OCI-LY7 (cell line): ENCODE data around the gene NUP210. TPM values are rescaled to one million over a fixed set of nuclear protein-coding genes. Genes with fewer than 3 reads are reported as not detected.

Source experiments
- BruUV-seq: library from RNA; stranded (reverse); fragments of 400-500 nt; replicated peaks from 2 replicates; lab custom pipeline; 2021; lab: Mats Ljungman, UMichigan
- CTCF ChIA-PET: fragments of 300-600 bp; sonication (Branson Sonifier 250); formaldehyde crosslinking; loops from one replicate; lab custom pipeline; 2022; ENCODE audit warnings: antibody characterized with exemption; ENCODE audit not compliant: unreplicated experiment; lab: Charles Lee
- POLR2A ChIA-PET: fragments of 300-600 bp; sonication (Branson Sonifier 250); formaldehyde crosslinking; loops from one replicate; lab custom pipeline; 2022; ENCODE audit warnings: antibody characterized with exemption; lab: Charles Lee
- DNase-seq: peaks from one replicate; pipeline ENCODE4 v3.0.0-alpha.2; 2015; ENCODE audit warnings: low spot score
- H2AFZ ChIP-seq: fragments of 200-600 bp; sonication (generic), shearing (Covaris generic); 2 replicates; pipeline ENCODE4 v1.6.1; 2014; ENCODE audit warnings: mild to moderate bottlenecking, antibody characterized with exemption, low read length, moderate library complexity
- H3K27ac ChIP-seq: fragments of 200-600 bp; sonication (generic); 2 replicates; pipeline ENCODE4 v1.5.1; 2014; ENCODE audit warnings: mixed run types, low read depth, mild to moderate bottlenecking, moderate library complexity, low read length, inconsistent platforms; ENCODE audit not compliant: poor library complexity, severe bottlenecking
- H3K36me3 ChIP-seq: fragments of 200-600 bp; sonication (generic); 2 replicates; pipeline ENCODE4 v1.6.1; 2014; ENCODE audit warnings: mild to moderate bottlenecking, antibody characterized with exemption, low read length, moderate library complexity, mixed read lengths; ENCODE audit not compliant: insufficient read depth
- H3K4me1 ChIP-seq: fragments of 200-600 bp; sonication (generic); 2 replicates; pipeline ENCODE4 v1.5.1; 2014; ENCODE audit warnings: mild to moderate bottlenecking, low read length; ENCODE audit not compliant: insufficient read depth, poor library complexity, severe bottlenecking
- H3K4me2 ChIP-seq: fragments of 200-600 bp; sonication (generic); 2 replicates; pipeline ENCODE4 v1.6.1; 2014; ENCODE audit warnings: mild to moderate bottlenecking, low read length
- H3K4me3 ChIP-seq: fragments of 200-600 bp; sonication (generic); 2 replicates; pipeline ENCODE4 v1.5.1; 2014; ENCODE audit warnings: mild to moderate bottlenecking, low read depth, low read length; ENCODE audit not compliant: poor library complexity, severe bottlenecking
- H3K79me2 ChIP-seq: fragments of 200-600 bp; sonication (generic); 2 replicates; pipeline ENCODE4 v1.6.1; 2016; ENCODE audit warnings: low read depth, mild to moderate bottlenecking, low read length, moderate library complexity, mixed read lengths; ENCODE audit not compliant: insufficient read depth
- H3K9me2 ChIP-seq: fragments of 200-600 bp; sonication (generic); 2 replicates; pipeline ENCODE4 v1.6.1; 2016; ENCODE audit warnings: mild to moderate bottlenecking, low read length, mixed read lengths; ENCODE audit not compliant: insufficient read depth
- H3K9me3 ChIP-seq: fragments of 200-600 bp; sonication (generic); 2 replicates; pipeline ENCODE4 v1.6.1; 2014; ENCODE audit warnings: mild to moderate bottlenecking, mixed run types, low read length, mixed read lengths
- H4K20me1 ChIP-seq: fragments of 200-600 bp; sonication (generic); 2 replicates; pipeline ENCODE4 v1.6.1; 2014; ENCODE audit warnings: mild to moderate bottlenecking, antibody characterized with exemption, low read length, moderate library complexity, mixed read lengths; ENCODE audit not compliant: insufficient read depth
- EZH2phosphoT487 ChIP-seq: fragments of 200-600 bp; sonication (generic); IDR thresholded peaks from 2 replicates; pipeline ENCODE4 v1.6.1; 2018; ENCODE audit warnings: low read depth, borderline replicate concordance, mild to moderate bottlenecking, mixed run types, antibody characterized with exemption, low read length, moderate library complexity, mixed read lengths
- intact Hi-C: fragments of 100-400 bp; cut with micrococcal nuclease; formaldehyde crosslinking; loops from one replicate; pipeline ENCODE4 v1.10.0; 2022; ENCODE audit not compliant: unreplicated experiment
- total RNA-seq, 2 experiments: library from RNA; depleted of rRNA in 1 of 2; stranded (reverse); fragments of >200 nt in 1 of 2; shearing (Covaris generic) in 1 of 2; gene quantifications; 2 replicates each; pipeline ENCODE4 v1.2.3, GENCODE V29; 2014 to 2022
- TF ChIP-seq, protein P1 (sequence below): fragments of 200-600 bp; sonication (generic); conservative IDR thresholded peaks from 2 replicates; pipeline ENCODE4 v1.5.1; 2014; ENCODE audit warnings: mild to moderate bottlenecking, antibody characterized with exemption, low read length, moderate library complexity, mixed read lengths

NUP210 gene
- total RNA-seq, 2 experiments from 2014 or later: 195 to 232 TPM

DNA sequence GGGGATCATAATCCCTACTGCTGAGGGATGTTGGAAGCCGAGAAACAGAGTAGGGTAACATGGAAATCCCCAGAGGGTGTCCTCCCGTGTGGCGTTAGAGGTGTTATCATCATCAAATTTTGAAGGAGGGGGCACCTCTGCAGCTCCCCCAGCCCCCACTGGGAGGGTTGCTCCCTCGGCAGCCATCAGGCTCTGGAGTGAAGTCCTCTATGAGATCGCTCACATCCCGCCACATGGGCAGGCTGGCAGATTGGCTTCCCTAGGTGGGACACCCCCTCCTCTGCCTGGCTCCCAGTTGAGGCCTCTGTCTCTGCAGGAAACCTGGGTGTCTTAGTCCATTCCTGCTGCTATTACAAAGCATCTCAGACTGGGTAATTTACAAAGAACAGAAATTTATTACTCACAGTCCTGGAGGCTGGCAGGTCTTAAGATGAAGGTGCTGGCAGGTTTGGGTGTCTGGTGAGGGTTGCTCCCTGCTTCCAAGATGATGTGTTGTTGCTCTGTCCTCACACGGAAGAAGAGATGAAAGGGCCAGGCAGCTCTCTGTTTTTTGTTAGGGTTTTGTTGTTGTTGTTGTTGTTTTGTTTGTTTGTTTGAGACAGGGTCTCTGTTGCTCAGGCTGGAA lies 120.5 kb downstream of the NUP210 start:
- H3K9me3 ChIP-seq: no peaks in the 10 kb centered on the region
- CTCF ChIA-PET: no interaction called here
- BruUV-seq: no TSS peak
- no peaks in the 10 kb centered on the region for H3K9me2 ChIP-seq
- DNase-seq: no peak
- H4K20me1 ChIP-seq: no peaks in the 10 kb centered on the region
- intact Hi-C loops: loop anchor here (5.0 kb wide), 2 partner anchors 207 to 622 kb away; no protein-coding TSS in a partner anchor
- H3K36me3 ChIP-seq: no peaks in the 10 kb centered on the region
- no peak overlapping the region for H3K27ac ChIP-seq
- no peaks in the 10 kb centered on the region for H3K79me2 ChIP-seq
- no peak overlapping the region for H3K4me2 ChIP-seq
- POLR2A ChIA-PET: interaction anchor here (0.6 kb wide), 1 partner anchor 326 kb away, joined by 3 read pairs; no protein-coding TSS in a partner anchor
- no peak for TF ChIP-seq EZH2phosphoT487
- TF ChIP-seq, protein P1, sequence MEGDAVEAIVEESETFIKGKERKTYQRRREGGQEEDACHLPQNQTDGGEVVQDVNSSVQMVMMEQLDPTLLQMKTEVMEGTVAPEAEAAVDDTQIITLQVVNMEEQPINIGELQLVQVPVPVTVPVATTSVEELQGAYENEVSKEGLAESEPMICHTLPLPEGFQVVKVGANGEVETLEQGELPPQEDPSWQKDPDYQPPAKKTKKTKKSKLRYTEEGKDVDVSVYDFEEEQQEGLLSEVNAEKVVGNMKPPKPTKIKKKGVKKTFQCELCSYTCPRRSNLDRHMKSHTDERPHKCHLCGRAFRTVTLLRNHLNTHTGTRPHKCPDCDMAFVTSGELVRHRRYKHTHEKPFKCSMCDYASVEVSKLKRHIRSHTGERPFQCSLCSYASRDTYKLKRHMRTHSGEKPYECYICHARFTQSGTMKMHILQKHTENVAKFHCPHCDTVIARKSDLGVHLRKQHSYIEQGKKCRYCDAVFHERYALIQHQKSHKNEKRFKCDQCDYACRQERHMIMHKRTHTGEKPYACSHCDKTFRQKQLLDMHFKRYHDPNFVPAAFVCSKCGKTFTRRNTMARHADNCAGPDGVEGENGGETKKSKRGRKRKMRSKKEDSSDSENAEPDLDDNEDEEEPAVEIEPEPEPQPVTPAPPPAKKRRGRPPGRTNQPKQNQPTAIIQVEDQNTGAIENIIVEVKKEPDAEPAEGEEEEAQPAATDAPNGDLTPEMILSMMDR: no peak
- no peak overlapping the region for H3K4me3 ChIP-seq
- peaks cover 30% of the 10 kb centered on the region for H3K4me1 ChIP-seq
- H2AFZ ChIP-seq: no peak overlapping the region

DNA sequence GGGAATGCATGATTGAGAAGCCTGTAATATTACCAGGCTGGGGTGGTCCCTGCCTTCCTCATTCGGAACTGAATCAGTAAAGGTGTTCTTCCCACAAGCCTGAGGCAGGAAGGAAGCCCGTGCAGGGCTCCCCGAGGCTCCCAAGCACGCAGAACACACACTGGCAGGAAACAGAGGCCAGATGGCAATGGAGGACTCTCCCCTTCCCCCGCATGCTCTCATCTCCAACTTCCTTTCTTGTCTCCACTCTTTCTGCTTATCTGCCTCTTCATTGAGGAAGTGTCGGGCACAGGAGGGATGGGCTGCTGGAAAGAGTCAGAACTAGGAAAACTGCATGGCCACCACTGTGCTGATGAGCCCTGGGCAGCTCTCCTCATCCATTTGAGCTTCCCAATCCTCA lies 123.5 kb downstream of the NUP210 start:
- no peaks in the 10 kb centered on the region for H3K36me3 ChIP-seq
- H2AFZ ChIP-seq: no peak overlapping the region
- H3K9me2 ChIP-seq: no peaks in the 10 kb centered on the region
- H3K79me2 ChIP-seq: no peaks in the 10 kb centered on the region
- H3K4me2 ChIP-seq: peak overlapping the region; percentile 12; the same call in 1 of the 2 replicates
- intact Hi-C loops: no loop called here
- peak; percentile 23 for DNase-seq
- no peak overlapping the region for H3K4me3 ChIP-seq
- no peaks in the 10 kb centered on the region for H3K9me3 ChIP-seq
- no peak for TF ChIP-seq EZH2phosphoT487
- TF ChIP-seq, protein P1: no peak
- no TSS peak for BruUV-seq
- POLR2A ChIA-PET: interaction anchor here (0.7 to 1.2 kb wide), 3 partner anchors 11 to 1087 kb away, joined by 3 to 5 read pairs (median 4); no protein-coding TSS in a partner anchor
- H4K20me1 ChIP-seq: no peaks in the 10 kb centered on the region
- CTCF ChIA-PET: no interaction called here
- H3K4me1 ChIP-seq: peaks cover 29% of the 10 kb centered on the region
- H3K27ac ChIP-seq: no peak overlapping the region
